Lung (tissue), 12 donors: ENCODE data around the gene ADAM22. TPM values are rescaled to one million over a fixed set of nuclear protein-coding genes. Genes with fewer than 3 reads are reported as not detected.

ENCODE experiments used
- ATAC-seq: fragments of 200-7000 bp; cut with Tn5 transposase; one replicate; pipeline ENCODE4 v1.9.1; 2020; ENCODE audit warnings: moderate number of reproducible peaks; ENCODE audit not compliant: insufficient read depth, low FRiP score
- DNase-seq, 3 donors: peaks; one replicate each; pipeline ENCODE4 v3.0.0-alpha.2; 2013 to 2017
- H3K27ac ChIP-seq, 2 donors: one replicate each; pipeline ENCODE4 v1.5.1; 2013; ENCODE audit warnings: mild to moderate bottlenecking in 2 of 2, moderate library complexity in 2 of 2, control low read depth in 1 of 2, inconsistent platforms in 1 of 2, low read depth in 1 of 2, low read length in 1 of 2
- H3K27me3 ChIP-seq, 3 donors: one replicate each; pipeline ENCODE4 v1.5.1; 2013; ENCODE audit warnings: low read length in 2 of 3; ENCODE audit not compliant: control insufficient read depth in 3 of 3, insufficient read depth in 3 of 3
- H3K36me3 ChIP-seq, 4 donors: one replicate each; pipeline ENCODE4 v1.5.1; 2013; ENCODE audit warnings: low read length in 4 of 4, mild to moderate bottlenecking in 1 of 4, moderate library complexity in 1 of 4; ENCODE audit not compliant: control insufficient read depth in 4 of 4, insufficient read depth in 4 of 4
- H3K4me1 ChIP-seq, 5 donors: one replicate each; pipeline ENCODE4 v1.5.1; 2013; ENCODE audit warnings: low read length in 5 of 5, mild to moderate bottlenecking in 2 of 5, moderate library complexity in 1 of 5; ENCODE audit not compliant: control insufficient read depth in 5 of 5, insufficient read depth in 5 of 5
- H3K4me3 ChIP-seq: one replicate; pipeline ENCODE4 v1.5.1; 2013; ENCODE audit warnings: mild to moderate bottlenecking, control low read depth, moderate library complexity
- H3K9ac ChIP-seq, 2 donors: one replicate each; pipeline ENCODE4 v1.5.1; 2013; ENCODE audit warnings: low read length in 2 of 2, control low read depth in 1 of 2; ENCODE audit not compliant: insufficient read depth in 1 of 2
- H3K9me3 ChIP-seq, 4 donors: one replicate each; pipeline ENCODE4 v1.5.1; 2013; ENCODE audit warnings: low read length in 3 of 4, mild to moderate bottlenecking in 1 of 4, moderate library complexity in 1 of 4; ENCODE audit not compliant: control insufficient read depth in 4 of 4, insufficient read depth in 3 of 4
- WGBS, 2 donors: extraction: QIAGEN DNeasy Blood & Tissue Kit; methylation state at CpG; one replicate each; pipeline ENCODE4 v1.1.7; 2013; 5-methylcytosine and 5-hydroxymethylcytosine counted together
- polyA plus RNA-seq, 2 donors: library from polyadenylated mRNA; stranded (reverse); fragments of 200-250 nt; gene quantifications; one replicate each; pipeline ENCODE4 v1.2.1, GENCODE V29; 2013
- total RNA-seq, 2 donors: library from RNA; depleted of rRNA in 1 of 2; stranded (reverse); fragments of >200 nt in 1 of 2; gene quantifications; one replicate each; pipeline ENCODE4 v1.2.1, GENCODE V29; 2014 to 2021
- TF ChIP-seq, protein P1 (sequence below): IDR thresholded peaks from 2 replicates; pipeline ENCODE4 v1.5.1; 2012; ENCODE audit warnings: mild to moderate bottlenecking; ENCODE audit errors: control extremely low read depth, extremely low read depth
- donor health status: control.
- donor health status: control.
- donor health status: Bipolar disorder and iron deficiency.
- donor health status: healthy.
- donor health status: DM: yes; HTN: yes; CAD: no.

Gene ADAM22
- total and polyA plus RNA-seq, 4 donors: 0.13 to 17.7 (median 0.97) TPM

- no peaks in the 10 kb centered on the region for H3K4me1 ChIP-seq
- no peak overlapping the region for H3K27ac ChIP-seq
- TF ChIP-seq, protein P1, sequence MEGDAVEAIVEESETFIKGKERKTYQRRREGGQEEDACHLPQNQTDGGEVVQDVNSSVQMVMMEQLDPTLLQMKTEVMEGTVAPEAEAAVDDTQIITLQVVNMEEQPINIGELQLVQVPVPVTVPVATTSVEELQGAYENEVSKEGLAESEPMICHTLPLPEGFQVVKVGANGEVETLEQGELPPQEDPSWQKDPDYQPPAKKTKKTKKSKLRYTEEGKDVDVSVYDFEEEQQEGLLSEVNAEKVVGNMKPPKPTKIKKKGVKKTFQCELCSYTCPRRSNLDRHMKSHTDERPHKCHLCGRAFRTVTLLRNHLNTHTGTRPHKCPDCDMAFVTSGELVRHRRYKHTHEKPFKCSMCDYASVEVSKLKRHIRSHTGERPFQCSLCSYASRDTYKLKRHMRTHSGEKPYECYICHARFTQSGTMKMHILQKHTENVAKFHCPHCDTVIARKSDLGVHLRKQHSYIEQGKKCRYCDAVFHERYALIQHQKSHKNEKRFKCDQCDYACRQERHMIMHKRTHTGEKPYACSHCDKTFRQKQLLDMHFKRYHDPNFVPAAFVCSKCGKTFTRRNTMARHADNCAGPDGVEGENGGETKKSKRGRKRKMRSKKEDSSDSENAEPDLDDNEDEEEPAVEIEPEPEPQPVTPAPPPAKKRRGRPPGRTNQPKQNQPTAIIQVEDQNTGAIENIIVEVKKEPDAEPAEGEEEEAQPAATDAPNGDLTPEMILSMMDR: no peak
- H3K36me3 ChIP-seq: peaks cover 0 to 3% (median 0%) of the 10 kb centered on the region in 4 donors
- H3K9ac ChIP-seq: no peak overlapping the region
- WGBS, 2 donors: 70 to 82% methylated on average over 7 of the region's 7 CpGs
- no peaks in the 10 kb centered on the region for H3K27me3 ChIP-seq
- no peak for ATAC-seq
- no peak overlapping the region for H3K4me3 ChIP-seq
- no peaks in the 10 kb centered on the region for H3K9me3 ChIP-seq
- DNase-seq: no peak
Measured at GRCh38 chr7:88127637-88128290, 193.7 kb downstream of the ADAM22 start.

DNA sequence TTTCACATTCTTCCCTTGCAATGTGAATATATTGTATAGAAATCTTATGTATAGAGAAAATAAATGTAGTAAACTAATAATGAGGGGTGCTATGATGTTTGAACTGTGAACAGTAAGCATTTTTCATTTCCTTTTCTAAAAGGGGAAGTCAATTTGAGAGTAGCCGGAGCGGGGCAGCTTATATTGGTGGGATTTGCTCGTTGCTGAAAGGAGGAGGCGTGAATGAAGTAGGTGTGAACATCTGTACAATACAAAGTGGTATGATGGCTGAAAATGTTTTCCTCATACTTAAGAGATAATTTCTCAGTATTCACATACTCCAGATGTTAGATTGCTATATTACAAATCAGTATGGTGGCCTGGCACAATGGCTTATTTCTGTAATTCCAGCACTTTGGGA is 198.7 kb downstream of the ADAM22 start:
- Histone ChIP-seq H3K27ac (no peak overlapping the region), H3K4me3 (no peak overlapping the region), H3K27me3 (no peaks in the 10 kb centered on the region), H3K4me1 (no peaks in the 10 kb centered on the region), H3K36me3 (peaks cover 0 to 3% (median 0%) of the 10 kb centered on the region in 4 donors), H3K9me3 (no peaks in the 10 kb centered on the region), H3K9ac (no peak overlapping the region)
- DNase-seq (no peak), ATAC-seq (no peak)
- WGBS, 2 donors: 44 to 70% methylated on average over 4 of the region's 4 CpGs
- TF ChIP-seq, protein P1: no peak

DNA sequence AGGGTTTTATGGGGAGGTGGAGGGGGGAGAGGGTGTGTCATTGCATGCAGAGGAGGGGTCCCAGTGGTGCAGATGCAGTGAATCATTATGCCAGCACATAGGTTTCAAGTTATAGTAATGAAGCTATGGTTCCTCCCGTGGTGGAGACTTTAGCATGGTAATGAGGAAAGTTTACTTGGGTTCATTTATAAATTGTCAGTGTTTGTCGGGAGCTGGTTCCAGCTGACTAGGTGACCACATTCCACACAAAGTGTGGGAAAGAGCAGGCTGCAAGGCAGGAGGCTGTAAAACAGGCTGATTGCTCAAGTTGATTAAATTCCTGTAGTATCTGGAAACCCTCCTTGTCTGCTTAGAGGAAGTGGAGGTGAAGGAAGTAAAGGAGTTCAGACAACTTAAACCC is 206.9 kb downstream of the ADAM22 start:
- Histone ChIP-seq H3K4me3 (no peak overlapping the region), H3K4me1 (peaks cover 0 to 8% (median 0%) of the 10 kb centered on the region in 5 donors), H3K27me3 (no peaks in the 10 kb centered on the region), H3K36me3 (no peaks in the 10 kb centered on the region), H3K27ac (no peak overlapping the region), H3K9me3 (no peaks in the 10 kb centered on the region), H3K9ac (no peak overlapping the region)
- ATAC-seq (no peak), DNase-seq (peak in 1 of 3 donors; percentile 40)
- WGBS, 2 donors: 25 to 28% methylated on average over 2 of the region's 2 CpGs
- TF ChIP-seq, protein P1: no peak

DNA sequence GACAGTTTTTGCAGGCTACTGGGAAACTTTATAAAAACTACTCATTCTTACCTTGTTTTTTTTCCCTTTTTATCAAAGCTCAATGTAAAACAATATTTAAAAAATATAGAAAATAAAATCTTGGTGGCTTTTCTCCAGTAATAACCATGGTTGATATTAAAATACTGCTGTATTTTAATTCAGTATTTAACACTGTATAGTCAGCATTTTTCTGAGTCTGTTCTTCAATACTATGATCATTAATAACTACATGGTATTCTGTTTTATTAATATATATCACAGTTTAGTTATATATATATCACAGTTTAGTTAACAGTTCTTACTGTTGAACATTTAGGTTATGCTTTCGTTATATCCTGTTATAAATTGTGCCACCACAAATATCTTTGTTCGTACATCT is 207.4 kb downstream of the ADAM22 start:
- 90 to 92% methylated on average over 2 of the region's 2 CpGs for WGBS, 2 donors
- no peaks in the 10 kb centered on the region for H3K36me3 ChIP-seq

More for the DNA sequence above, 207.4 kb downstream of the ADAM22 start:
- Histone ChIP-seq H3K27me3 (no peaks in the 10 kb centered on the region), H3K4me1 (peaks cover 0 to 13% (median under 1%) of the 10 kb centered on the region in 5 donors), H3K9ac (no peak overlapping the region), H3K9me3 (no peaks in the 10 kb centered on the region), H3K4me3 (no peak overlapping the region), H3K27ac (no peak overlapping the region)
- ATAC-seq (no peak), DNase-seq (no peak)
- TF ChIP-seq, protein P1: no peak
